ENCODE data around the gene PLD5. TPM values are rescaled to one million over a fixed set of nuclear protein-coding genes. Genes with fewer than 3 reads are reported as not detected.

PLD5 gene
- total and polyA plus RNA-seq, 7 donors = 0.15 to 1.5 (median 0.83) TPM; not detected in 2

DNA sequence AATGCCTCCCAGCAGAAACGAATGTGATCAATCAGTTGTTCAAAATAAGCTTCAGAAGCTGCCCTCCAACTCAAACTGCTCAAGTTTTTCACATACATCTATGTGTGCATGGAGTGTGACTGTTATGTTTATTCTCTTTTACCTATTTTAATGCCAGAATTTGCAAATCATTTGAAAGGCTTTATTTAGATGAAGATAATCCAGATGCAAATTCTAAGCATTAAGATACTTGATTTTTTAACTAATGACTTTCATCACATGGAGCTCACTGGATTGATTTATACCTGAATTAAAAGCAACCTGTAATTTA lies 69.5 kb downstream of the PLD5 start:
- WGBS, 2 donors = 1% methylated on average over 1 of the region's 1 CpG
- intact Hi-C loops (cut with DNase I) = no loop called here
- Histone ChIP-seq H3K4me1 (no peaks in the 10 kb centered on the region), H3K4me3 (no peak overlapping the region), H3K9me3 (no peaks in the 10 kb centered on the region), H3K27me3 (peaks cover 0 to 28% (median 0%) of the 10 kb centered on the region in 3 donors), H3K36me3 (no peaks in the 10 kb centered on the region), H3K27ac (no peak overlapping the region)
- no peak for TF ChIP-seq CTCF (IDR thresholded peaks at IDR 0.05)
- TF ChIP-seq EP300 (IDR thresholded peaks at IDR 0.05) = no peak
- TF ChIP-seq POLR2A (IDR thresholded peaks at IDR 0.05) = no peak
- no peak for TF ChIP-seq POLR2AphosphoS5 (IDR thresholded peaks at IDR 0.05)
- DNase-seq = no peak

DNA sequence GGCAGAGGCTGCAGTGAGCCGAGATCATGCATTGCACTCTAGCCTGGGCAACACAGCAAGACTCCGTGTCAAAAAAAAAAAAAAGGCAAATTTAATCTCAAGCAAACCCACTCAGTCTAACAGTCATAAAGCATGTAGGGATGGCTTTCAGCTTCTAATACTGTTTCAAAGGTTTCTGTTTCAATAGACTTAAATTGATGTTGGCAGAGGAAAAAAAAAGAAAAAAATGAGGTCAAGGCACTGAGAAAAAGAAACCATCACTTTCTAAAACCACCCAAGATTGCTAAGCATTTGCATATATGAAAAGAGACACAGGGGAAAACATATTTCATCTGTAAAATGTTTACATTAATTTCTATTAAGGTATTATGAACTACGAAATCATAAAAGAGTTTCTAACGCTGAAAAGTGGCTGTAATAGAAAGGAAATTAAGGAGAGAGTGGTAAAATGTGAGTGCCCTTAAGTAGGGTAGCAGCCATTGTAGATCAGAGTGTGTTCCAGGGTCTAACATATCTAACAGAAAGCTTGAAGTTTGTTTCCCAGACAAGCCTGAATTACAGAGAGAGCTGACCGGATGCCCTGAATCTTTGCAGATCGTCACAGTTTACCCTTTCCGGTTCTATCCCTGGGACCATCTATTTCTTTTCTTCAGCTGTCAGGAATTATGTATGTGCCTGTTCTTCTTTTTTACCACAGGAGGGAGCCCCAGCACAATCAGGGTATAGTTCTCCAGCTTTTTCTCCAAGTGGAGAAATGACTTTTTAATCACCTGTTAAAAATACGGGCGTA lies 70.0 kb downstream of the PLD5 start:
- Histone ChIP-seq H3K36me3 (no peaks in the 10 kb centered on the region), H3K9me3 (no peaks in the 10 kb centered on the region), H3K4me3 (no peak overlapping the region), H3K27ac (no peak overlapping the region), H3K27me3 (peaks cover 0 to 28% (median 0%) of the 10 kb centered on the region in 3 donors), H3K4me1 (no peaks in the 10 kb centered on the region)
- DNase-seq = no peak
- intact Hi-C loops (cut with DNase I) = loop anchor here (5.0 kb wide), 1 partner anchor 873 kb away; no protein-coding TSS in a partner anchor
- TF ChIP-seq EP300 (IDR thresholded peaks at IDR 0.05) = no peak
- peak in 3 of 4 experiments; percentile 31 to 53 (median 37) for TF ChIP-seq CTCF (IDR thresholded peaks at IDR 0.05)
- WGBS, 2 donors = 37 to 41% methylated on average over 9 of the region's 9 CpGs

DNA sequence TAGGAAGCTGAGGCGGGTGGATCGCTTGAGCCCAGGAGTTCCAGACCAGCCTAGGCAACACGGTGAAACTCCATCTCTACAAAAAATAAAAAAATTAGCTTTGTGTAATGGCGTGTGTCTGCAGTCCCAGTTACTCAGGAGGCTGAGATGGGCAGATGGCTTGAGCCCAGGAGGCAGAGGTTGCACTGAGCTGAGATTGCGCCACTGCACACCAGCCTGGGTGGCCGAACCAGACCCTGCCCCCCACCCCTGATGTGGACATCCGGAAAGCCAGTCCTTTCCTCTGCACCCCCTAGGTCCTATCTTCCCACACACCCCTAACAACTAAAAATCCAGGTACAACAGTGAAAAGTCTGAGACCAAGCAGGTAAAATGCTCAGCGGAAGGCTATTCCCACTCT lies 71.9 kb downstream of the PLD5 start:
- Histone ChIP-seq H3K4me3 (no peak overlapping the region), H3K27me3 (peaks cover 0 to 43% (median 0%) of the 10 kb centered on the region in 3 donors), H3K36me3 (no peaks in the 10 kb centered on the region), H3K9me3 (no peaks in the 10 kb centered on the region), H3K4me1 (no peaks in the 10 kb centered on the region), H3K27ac (no peak overlapping the region)
- intact Hi-C loops (cut with DNase I) = loop anchor here (5.0 kb wide), 1 partner anchor 875 kb away; no protein-coding TSS in a partner anchor
- WGBS, 2 donors = 86 to 88% methylated on average over 8 of the region's 8 CpGs
- TF ChIP-seq EP300 (IDR thresholded peaks at IDR 0.05) = no peak
- TF ChIP-seq POLR2AphosphoS5 (IDR thresholded peaks at IDR 0.05) = no peak
- no peak for TF ChIP-seq CTCF (IDR thresholded peaks at IDR 0.05)
- no peak for TF ChIP-seq POLR2A (IDR thresholded peaks at IDR 0.05)
- no peak for DNase-seq

DNA sequence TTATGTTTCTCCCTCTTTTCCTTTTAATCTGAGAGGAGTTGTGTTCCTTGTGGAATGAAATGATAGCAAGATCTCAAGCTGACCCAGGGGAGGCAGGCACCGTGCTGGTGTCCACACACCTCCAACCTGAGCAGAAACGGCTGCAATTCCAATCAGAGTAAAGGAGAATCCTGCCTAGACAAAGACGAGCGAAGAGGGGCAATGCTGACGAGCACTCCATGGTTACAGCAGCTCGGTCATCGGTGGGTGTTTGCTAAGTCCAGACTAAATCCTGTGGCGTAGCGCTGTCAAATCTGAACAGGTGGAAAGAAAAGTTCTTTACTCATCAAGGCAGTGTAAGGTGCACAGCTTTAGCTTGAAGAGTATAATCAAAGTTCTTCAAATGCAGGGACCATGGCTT lies 74.8 kb downstream of the PLD5 start:
- no peak for DNase-seq
- Histone ChIP-seq H3K4me1 (no peaks in the 10 kb centered on the region), H3K9me3 (no peaks in the 10 kb centered on the region), H3K27ac (no peak overlapping the region), H3K36me3 (no peaks in the 10 kb centered on the region), H3K27me3 (peaks cover 0 to 40% (median 0%) of the 10 kb centered on the region in 3 donors), H3K4me3 (no peak overlapping the region)
- TF ChIP-seq POLR2AphosphoS5 (IDR thresholded peaks at IDR 0.05) = no peak
- intact Hi-C loops (cut with DNase I) = loop anchor here (5.0 kb wide), 1 partner anchor 878 kb away; no protein-coding TSS in a partner anchor
- WGBS, 2 donors = 68 to 71% methylated on average over 9 of the region's 9 CpGs

DNA sequence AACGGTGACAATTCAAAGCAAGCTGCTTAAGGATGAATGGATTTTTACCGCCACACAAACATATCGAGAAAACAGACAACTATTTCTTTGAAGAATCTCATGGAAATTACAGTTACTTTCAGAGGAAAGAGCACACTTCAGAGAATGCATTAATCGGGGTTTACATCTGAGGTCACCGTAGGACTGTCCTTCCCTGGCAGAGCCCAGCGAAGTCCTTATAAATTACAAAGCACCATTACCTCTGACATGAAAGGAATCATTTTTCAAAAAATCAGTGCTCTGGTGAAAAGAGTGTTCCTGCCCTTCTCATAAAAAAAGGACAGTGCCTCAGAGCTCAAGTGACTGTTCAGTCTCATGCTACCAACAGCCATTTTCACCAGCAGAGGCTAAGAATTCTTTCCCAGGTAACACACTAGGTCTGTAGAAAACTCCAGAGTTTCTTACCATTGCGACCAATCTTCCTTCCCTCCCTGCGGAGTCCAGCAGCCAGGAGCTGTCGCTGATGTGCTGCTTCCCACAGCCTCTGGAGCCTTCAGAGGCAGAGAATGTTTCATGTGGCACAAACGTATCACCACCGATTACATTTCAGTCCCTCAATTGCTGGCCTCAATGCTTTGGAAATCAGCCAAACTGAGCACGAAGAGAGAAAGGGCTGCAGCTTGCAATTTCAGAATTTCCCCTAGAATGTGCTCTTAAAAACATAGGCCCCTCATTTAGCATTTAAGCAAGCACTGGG lies 75.4 kb downstream of the PLD5 start:
- no peaks in the 10 kb centered on the region for H3K9me3 ChIP-seq
- WGBS, 2 donors = 49 to 58% methylated on average over 12 of the region's 12 CpGs

More for the DNA sequence above, 75.4 kb downstream of the PLD5 start:
- no peaks in the 10 kb centered on the region for H3K4me1 ChIP-seq
- no peak overlapping the region for H3K4me3 ChIP-seq
- intact Hi-C loops (cut with DNase I) = no loop called here
- H3K36me3 ChIP-seq = no peaks in the 10 kb centered on the region
- H3K27ac ChIP-seq = no peak overlapping the region
- TF ChIP-seq POLR2A (IDR thresholded peaks at IDR 0.05) = no peak
- no peak for TF ChIP-seq EP300 (IDR thresholded peaks at IDR 0.05)
- TF ChIP-seq CTCF (IDR thresholded peaks at IDR 0.05) = no peak
- TF ChIP-seq POLR2AphosphoS5 (IDR thresholded peaks at IDR 0.05) = no peak
- no peak for DNase-seq
- peaks cover 0 to 39% (median 0%) of the 10 kb centered on the region in 3 donors for H3K27me3 ChIP-seq
